ENCODE results near the gene DYNLRB1.

Gene DYNLRB1

GRCh38 chr20:34535857-34536256, 19.6 kb downstream of the DYNLRB1 start:
- H3K27me3 ChIP-seq (ENCODE audit: low read depth, low read length) = no peaks in the 10 kb centered on the region
- peaks cover 0 to 6% of the 10 kb centered on the region in 2 donors for H3K4me1 ChIP-seq (ENCODE audit: control insufficient read depth in 1 of 2, insufficient read depth in 2 of 2, low read length in 2 of 2)
- no peak overlapping the region for H3K27ac ChIP-seq (ENCODE audit: low read length)
- H3K9me3 ChIP-seq (ENCODE audit: control insufficient read depth in 1 of 2, low read length in 2 of 2) = no peaks in the 10 kb centered on the region
- no peak overlapping the region for H3K4me3 ChIP-seq (ENCODE audit: low read depth in 1 of 2, low read length in 2 of 2)
- peaks cover 54 to 76% of the 10 kb centered on the region in 2 donors for H3K36me3 ChIP-seq (ENCODE audit: control insufficient read depth in 1 of 2, insufficient read depth in 2 of 2, low read length in 2 of 2)

GRCh38 chr20:34536798-34537394, 20.7 kb downstream of the DYNLRB1 start:
- no peak overlapping the region for H3K27ac ChIP-seq (ENCODE audit: low read length)
- peaks cover 52 to 81% of the 10 kb centered on the region in 2 donors for H3K36me3 ChIP-seq (ENCODE audit: control insufficient read depth in 1 of 2, insufficient read depth in 2 of 2, low read length in 2 of 2)
- no peaks in the 10 kb centered on the region for H3K9me3 ChIP-seq (ENCODE audit: control insufficient read depth in 1 of 2, low read length in 2 of 2)
- H3K4me1 ChIP-seq (ENCODE audit: control insufficient read depth in 1 of 2, insufficient read depth in 2 of 2, low read length in 2 of 2) = peaks cover 0 to 4% of the 10 kb centered on the region in 2 donors
- no peaks in the 10 kb centered on the region for H3K27me3 ChIP-seq (ENCODE audit: low read depth, low read length)
- H3K4me3 ChIP-seq (ENCODE audit: low read depth in 1 of 2, low read length in 2 of 2) = no peak overlapping the region

- H3K4me3 ChIP-seq (ENCODE audit: low read depth in 1 of 2, low read length in 2 of 2) = no peak overlapping the region
- no peaks in the 10 kb centered on the region for H3K9me3 ChIP-seq (ENCODE audit: control insufficient read depth in 1 of 2, low read length in 2 of 2)
- H3K36me3 ChIP-seq (ENCODE audit: control insufficient read depth in 1 of 2, insufficient read depth in 2 of 2, low read length in 2 of 2) = peaks cover 47 to 76% of the 10 kb centered on the region in 2 donors
- no peaks in the 10 kb centered on the region for H3K4me1 ChIP-seq (ENCODE audit: control insufficient read depth in 1 of 2, insufficient read depth in 2 of 2, low read length in 2 of 2)
- H3K27me3 ChIP-seq (ENCODE audit: low read depth, low read length) = no peaks in the 10 kb centered on the region
- H3K27ac ChIP-seq (ENCODE audit: low read length) = no peak overlapping the region
Measured at GRCh38 chr20:34537651-34538050, 21.4 kb downstream of the DYNLRB1 start.

- Histone ChIP-seq H3K4me1 (ENCODE audit: control insufficient read depth in 1 of 2, insufficient read depth in 2 of 2, low read length in 2 of 2) (no peaks in the 10 kb centered on the region), H3K9me3 (ENCODE audit: control insufficient read depth in 1 of 2, low read length in 2 of 2) (no peaks in the 10 kb centered on the region), H3K4me3 (ENCODE audit: low read depth in 1 of 2, low read length in 2 of 2) (no peak overlapping the region), H3K27me3 (ENCODE audit: low read depth, low read length) (no peaks in the 10 kb centered on the region), H3K27ac (ENCODE audit: low read length) (no peak overlapping the region), H3K36me3 (ENCODE audit: control insufficient read depth in 1 of 2, insufficient read depth in 2 of 2, low read length in 2 of 2) (peaks cover 45 to 71% of the 10 kb centered on the region in 2 donors)
Measured at GRCh38 chr20:34538671-34539123, 22.5 kb downstream of the DYNLRB1 start.

- Histone ChIP-seq H3K27ac (ENCODE audit: low read length) (no peak overlapping the region), H3K27me3 (ENCODE audit: low read depth, low read length) (no peaks in the 10 kb centered on the region), H3K4me1 (ENCODE audit: control insufficient read depth in 1 of 2, insufficient read depth in 2 of 2, low read length in 2 of 2) (no peaks in the 10 kb centered on the region), H3K36me3 (ENCODE audit: control insufficient read depth in 1 of 2, insufficient read depth in 2 of 2, low read length in 2 of 2) (peaks cover 38 to 63% of the 10 kb centered on the region in 2 donors), H3K9me3 (ENCODE audit: control insufficient read depth in 1 of 2, low read length in 2 of 2) (no peaks in the 10 kb centered on the region), H3K4me3 (ENCODE audit: low read depth in 1 of 2, low read length in 2 of 2) (no peak overlapping the region)
Measured at GRCh38 chr20:34539756-34540155, 23.5 kb downstream of the DYNLRB1 start.

- Histone ChIP-seq H3K4me3 (ENCODE audit: low read depth in 1 of 2, low read length in 2 of 2) (no peak overlapping the region), H3K36me3 (ENCODE audit: control insufficient read depth in 1 of 2, insufficient read depth in 2 of 2, low read length in 2 of 2) (peaks cover 28 to 53% of the 10 kb centered on the region in 2 donors), H3K27ac (ENCODE audit: low read length) (no peak overlapping the region), H3K27me3 (ENCODE audit: low read depth, low read length) (no peaks in the 10 kb centered on the region), H3K9me3 (ENCODE audit: control insufficient read depth in 1 of 2, low read length in 2 of 2) (no peaks in the 10 kb centered on the region), H3K4me1 (ENCODE audit: control insufficient read depth in 1 of 2, insufficient read depth in 2 of 2, low read length in 2 of 2) (no peaks in the 10 kb centered on the region)
Measured at GRCh38 chr20:34540596-34541263, 24.5 kb downstream of the DYNLRB1 start.

- no peak overlapping the region for H3K4me3 ChIP-seq (ENCODE audit: low read depth in 1 of 2, low read length in 2 of 2)
- no peaks in the 10 kb centered on the region for H3K4me1 ChIP-seq (ENCODE audit: control insufficient read depth in 1 of 2, insufficient read depth in 2 of 2, low read length in 2 of 2)
- peaks cover 22 to 47% of the 10 kb centered on the region in 2 donors for H3K36me3 ChIP-seq (ENCODE audit: control insufficient read depth in 1 of 2, insufficient read depth in 2 of 2, low read length in 2 of 2)
- no peaks in the 10 kb centered on the region for H3K27me3 ChIP-seq (ENCODE audit: low read depth, low read length)
- H3K9me3 ChIP-seq (ENCODE audit: control insufficient read depth in 1 of 2, low read length in 2 of 2) = no peaks in the 10 kb centered on the region
- H3K27ac ChIP-seq (ENCODE audit: low read length) = no peak overlapping the region
Measured at GRCh38 chr20:34541264-34541901, 25.2 kb downstream of the DYNLRB1 start.

GRCh38 chr20:34541917-34542316, 25.7 kb downstream of the DYNLRB1 start:
- H3K36me3 ChIP-seq (ENCODE audit: control insufficient read depth in 1 of 2, insufficient read depth in 2 of 2, low read length in 2 of 2) = peaks cover 19 to 44% of the 10 kb centered on the region in 2 donors
- no peaks in the 10 kb centered on the region for H3K27me3 ChIP-seq (ENCODE audit: low read depth, low read length)
- H3K27ac ChIP-seq (ENCODE audit: low read length) = no peak overlapping the region
- H3K4me1 ChIP-seq (ENCODE audit: control insufficient read depth in 1 of 2, insufficient read depth in 2 of 2, low read length in 2 of 2) = no peaks in the 10 kb centered on the region
- no peaks in the 10 kb centered on the region for H3K9me3 ChIP-seq (ENCODE audit: control insufficient read depth in 1 of 2, low read length in 2 of 2)
- no peak overlapping the region for H3K4me3 ChIP-seq (ENCODE audit: low read depth in 1 of 2, low read length in 2 of 2)

- H3K4me3 ChIP-seq (ENCODE audit: low read depth in 1 of 2, low read length in 2 of 2) = no peak overlapping the region
- no peaks in the 10 kb centered on the region for H3K27me3 ChIP-seq (ENCODE audit: low read depth, low read length)
- no peak overlapping the region for H3K27ac ChIP-seq (ENCODE audit: low read length)
- peaks cover 14 to 38% of the 10 kb centered on the region in 2 donors for H3K36me3 ChIP-seq (ENCODE audit: control insufficient read depth in 1 of 2, insufficient read depth in 2 of 2, low read length in 2 of 2)
- H3K9me3 ChIP-seq (ENCODE audit: control insufficient read depth in 1 of 2, low read length in 2 of 2) = no peaks in the 10 kb centered on the region
- H3K4me1 ChIP-seq (ENCODE audit: control insufficient read depth in 1 of 2, insufficient read depth in 2 of 2, low read length in 2 of 2) = no peaks in the 10 kb centered on the region
Measured at GRCh38 chr20:34542439-34542838, 26.2 kb downstream of the DYNLRB1 start.

- no peak overlapping the region for H3K27ac ChIP-seq (ENCODE audit: low read length)
- no peaks in the 10 kb centered on the region for H3K4me1 ChIP-seq (ENCODE audit: control insufficient read depth in 1 of 2, insufficient read depth in 2 of 2, low read length in 2 of 2)
- no peaks in the 10 kb centered on the region for H3K9me3 ChIP-seq (ENCODE audit: control insufficient read depth in 1 of 2, low read length in 2 of 2)
- H3K4me3 ChIP-seq (ENCODE audit: low read depth in 1 of 2, low read length in 2 of 2) = no peak overlapping the region
- no peaks in the 10 kb centered on the region for H3K27me3 ChIP-seq (ENCODE audit: low read depth, low read length)
- H3K36me3 ChIP-seq (ENCODE audit: control insufficient read depth in 1 of 2, insufficient read depth in 2 of 2, low read length in 2 of 2) = peaks cover 9 to 34% of the 10 kb centered on the region in 2 donors
Measured at GRCh38 chr20:34543463-34544056, 27.3 kb downstream of the DYNLRB1 start.

GRCh38 chr20:34544109-34544796, 28.0 kb downstream of the DYNLRB1 start:
- Histone ChIP-seq H3K36me3 (ENCODE audit: control insufficient read depth in 1 of 2, insufficient read depth in 2 of 2, low read length in 2 of 2) (peaks cover 9 to 29% of the 10 kb centered on the region in 2 donors), H3K4me3 (ENCODE audit: low read depth in 1 of 2, low read length in 2 of 2) (peak overlapping the region in 1 of 2 donors; percentile 7), H3K9me3 (ENCODE audit: control insufficient read depth in 1 of 2, low read length in 2 of 2) (no peaks in the 10 kb centered on the region), H3K27me3 (ENCODE audit: low read depth, low read length) (no peaks in the 10 kb centered on the region), H3K4me1 (ENCODE audit: control insufficient read depth in 1 of 2, insufficient read depth in 2 of 2, low read length in 2 of 2) (no peaks in the 10 kb centered on the region), H3K27ac (ENCODE audit: low read length) (no peak overlapping the region)

Data from muscle layer of duodenum (tissue), 2 donors.